ENCODE measurements around the gene C4orf50. TPM values are rescaled to one million over a fixed set of nuclear protein-coding genes. Genes with fewer than 3 reads are reported as not detected.

C4orf50 gene
- total and polyA plus RNA-seq, 2 of the 8 experiments (the other 6 are each of a cell fraction or from before 2014, with no cell fraction given), result 0.08 to 0.22 TPM

DNA sequence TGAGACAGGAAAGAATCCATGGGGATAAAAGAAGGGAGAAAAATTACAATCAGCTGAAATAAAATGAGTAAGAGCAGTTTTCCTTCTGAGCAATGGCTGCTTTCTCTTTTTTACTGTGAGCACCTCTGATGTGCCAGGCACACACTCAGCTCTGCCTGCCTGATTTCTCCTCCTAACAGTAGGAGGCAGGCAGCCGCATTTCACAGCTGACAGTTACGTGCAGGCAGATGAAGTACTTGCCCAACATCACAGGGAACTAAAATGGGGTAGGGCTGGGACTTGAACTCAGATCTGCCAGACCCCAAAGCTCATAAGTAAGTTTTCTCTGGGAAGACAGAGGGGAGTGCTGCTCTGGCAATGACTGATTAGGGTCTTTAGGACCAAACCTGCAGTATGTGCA, 54.6 kb downstream of the C4orf50 start (continued):
- TF ChIP-seq TEAD4 (IDR thresholded peaks at IDR 0.05; ENCODE audit: low read depth, low read length), result no peak
- TF ChIP-seq RAD21 (IDR thresholded peaks at IDR 0.05 in 1 of 2, conservative IDR thresholded peaks at IDR 0.05 in 1 of 2; ENCODE audit: low read depth in 2 of 2, low read length in 2 of 2), result peak; percentile 5 to 33; a peak in 1 of 4 replicates
- TF ChIP-seq HDAC2 (IDR thresholded peaks at IDR 0.05; ENCODE audit: borderline replicate concordance in 1 of 2, low read depth in 2 of 2, low read length in 2 of 2), result no peak
- peak; percentile 60; the same call in 1 of the 2 replicates for TF ChIP-seq YY1 (IDR thresholded peaks at IDR 0.05; ENCODE audit: low read depth, low read length)
- TF ChIP-seq SUZ12 (IDR thresholded peaks at IDR 0.05; ENCODE audit: low read length), result no peak
- TF ChIP-seq KDM4A (IDR thresholded peaks at IDR 0.05; ENCODE audit: low read depth, low read length, severe bottlenecking), result no peak
- no peak for TF ChIP-seq EZH2 (IDR thresholded peaks at IDR 0.05; ENCODE audit: low read depth, low read length, severe bottlenecking)
- TF ChIP-seq SIRT6 (IDR thresholded peaks at IDR 0.05; ENCODE audit: low read length), result no peak
- no peak for TF ChIP-seq MAFK (IDR thresholded peaks at IDR 0.05; ENCODE audit: low read depth, low read length)
- no peak for TF ChIP-seq CHD1 (IDR thresholded peaks at IDR 0.05; ENCODE audit: low read depth, low read length)
- no peak for TF ChIP-seq RXRA (IDR thresholded peaks at IDR 0.05; ENCODE audit: insufficient read depth, low read depth, low read length)
- TF ChIP-seq CTCF (IDR thresholded peaks at IDR 0.05; ENCODE audit: control extremely low read depth in 1 of 3, insufficient read depth in 1 of 3, low read depth in 1 of 3, low read length in 3 of 3), result peak in 1 of 3 experiments; percentile 34; a peak in 1 of 4 replicates
- TF ChIP-seq SAP30 (IDR thresholded peaks at IDR 0.05; ENCODE audit: insufficient read depth, insufficient replicate concordance, low read length), result no peak

Measured in H1 (cell line).